HG03039 (cell line): Measurements from ENCODE around the gene SPP2.

Experiments
- ATAC-seq: cut with Tn5 transposase; IDR thresholded peaks from one replicate; pipeline ENCODE4 v1.9.1; 2021; ENCODE audit warnings: mild to moderate bottlenecking, moderate library complexity; ENCODE audit not compliant: unreplicated experiment

Gene SPP2

GRCh38 chr2:234050455-234051135, at the start of gene SPP2:
Gene SPP2 (plus strand): TSS chr2:234050702. CDS start chr2:234050787, 85 bp downstream.
- no peak for ATAC-seq

DNA sequence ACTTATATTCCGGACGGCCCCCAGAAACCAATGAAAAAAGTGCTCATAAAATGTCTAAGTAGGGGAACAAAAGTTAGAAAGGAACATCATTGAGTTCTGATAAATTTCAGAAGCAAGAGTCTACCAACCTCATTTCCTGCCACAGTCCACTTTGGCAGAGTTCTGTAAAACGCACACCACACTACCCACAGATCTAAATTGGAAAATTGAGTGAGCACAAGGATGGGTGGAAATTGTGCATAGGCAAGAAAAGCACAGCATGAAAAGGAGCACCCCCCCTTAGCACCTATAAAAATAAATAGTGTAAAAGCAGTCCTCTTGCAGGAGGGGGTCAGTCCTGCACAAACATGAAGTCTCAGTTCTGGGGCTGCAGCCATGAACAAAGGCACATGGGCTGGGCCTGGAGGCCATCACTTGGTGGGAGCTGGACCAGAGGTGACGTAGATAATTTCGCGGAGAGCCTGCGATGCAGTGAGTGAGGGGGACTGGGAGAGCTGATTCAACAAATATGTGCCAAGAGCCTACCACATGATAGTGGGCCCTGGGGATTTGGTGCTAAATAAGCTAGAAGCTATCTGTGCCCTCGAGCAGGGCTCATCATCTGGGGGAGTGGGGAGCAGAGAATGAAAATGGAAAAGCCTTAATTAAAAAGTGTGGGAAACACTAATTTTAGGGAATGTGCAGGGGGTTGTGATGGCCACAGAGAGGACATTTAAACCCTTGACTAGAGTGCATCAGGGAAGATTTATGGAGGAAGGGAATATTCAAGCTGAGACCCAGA, 48.9 kb upstream of the SPP2 start:
- no peak for ATAC-seq

GRCh38 chr2:234002281-234002680, 48.2 kb upstream of the SPP2 start:
- no peak for ATAC-seq

GRCh38 chr2:234003972-234004617, 46.4 kb upstream of the SPP2 start:
- no peak for ATAC-seq

DNA sequence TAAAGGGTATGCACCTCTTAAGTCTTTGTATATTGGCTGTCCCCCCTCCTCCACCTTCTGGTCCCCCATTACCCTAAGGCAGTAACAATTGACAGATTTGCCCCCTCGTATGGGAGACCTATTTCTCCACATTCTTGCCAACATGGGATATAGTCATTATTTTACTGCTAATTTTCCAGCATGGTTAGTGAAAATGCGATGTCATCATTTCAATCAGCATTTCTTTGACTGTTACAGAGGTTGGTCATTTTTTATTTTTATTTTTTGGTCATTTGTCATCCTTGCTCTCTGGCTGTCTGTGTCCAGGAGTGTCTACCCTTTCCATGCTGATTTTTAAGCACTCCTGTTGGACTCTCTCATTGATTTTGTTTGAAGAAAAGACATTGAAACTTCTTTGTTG, 45.4 kb upstream of the SPP2 start:
- ATAC-seq, result no peak

GRCh38 chr2:234006501-234006900, 44.0 kb upstream of the SPP2 start:
- ATAC-seq, result no peak

GRCh38 chr2:234014427-234014826, 36.1 kb upstream of the SPP2 start:
- ATAC-seq, result no peak

GRCh38 chr2:234015861-234016260, 34.6 kb upstream of the SPP2 start:
- no peak for ATAC-seq

- no peak for ATAC-seq
Observed at GRCh38 chr2:234019896-234020295, 30.6 kb upstream of the SPP2 start.

- ATAC-seq, result no peak
Observed at GRCh38 chr2:234020332-234020731, 30.2 kb upstream of the SPP2 start.

DNA sequence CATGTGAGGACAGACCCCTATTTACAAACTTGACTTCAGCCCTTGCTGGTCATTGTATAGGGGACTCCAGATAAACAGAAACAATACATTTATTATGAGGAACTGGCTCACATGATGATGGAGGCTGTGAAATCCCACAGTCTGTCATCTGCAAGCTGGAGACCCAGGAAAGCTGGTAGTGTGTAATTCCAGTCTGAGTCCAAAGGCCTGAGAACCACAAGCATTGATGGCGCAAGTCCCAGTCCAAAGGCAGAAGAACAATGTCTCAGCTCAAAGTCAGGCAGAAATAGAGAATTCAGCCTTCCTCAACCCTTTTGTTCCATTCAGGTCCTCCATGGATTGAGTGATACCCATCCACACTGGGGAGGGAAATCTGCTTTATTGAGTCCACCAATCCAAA, 28.1 kb upstream of the SPP2 start:
- ATAC-seq, result no peak

- ATAC-seq, result no peak
Observed at GRCh38 chr2:234024304-234024703, 26.2 kb upstream of the SPP2 start.

GRCh38 chr2:234025466-234025865, 25.0 kb upstream of the SPP2 start:
- ATAC-seq, result no peak

DNA sequence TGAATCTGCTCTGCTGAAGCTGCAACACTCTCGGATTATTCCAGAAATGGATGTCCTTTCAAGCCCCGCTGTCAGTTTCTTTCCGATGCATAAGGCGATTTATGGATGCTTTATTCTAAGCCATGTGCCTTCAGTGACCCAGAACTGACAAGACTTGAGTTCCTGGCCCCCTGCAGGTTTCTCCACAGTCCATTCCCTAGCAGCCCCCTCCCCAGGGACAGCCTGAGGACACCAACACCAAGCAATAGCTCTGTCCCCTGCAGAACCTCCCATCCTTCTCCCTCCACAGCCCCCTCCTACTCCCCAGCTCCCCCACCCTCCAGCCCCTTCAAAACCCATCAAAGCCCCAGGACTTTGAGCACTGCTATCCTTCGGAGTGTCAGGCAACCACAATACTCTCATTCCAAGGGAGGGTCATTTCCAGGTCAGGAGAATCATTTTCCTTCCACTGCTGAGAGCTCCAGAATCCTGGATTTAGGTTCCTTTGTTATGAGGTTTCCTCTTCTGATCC, 24.6 kb upstream of the SPP2 start:
- ATAC-seq, result no peak

DNA sequence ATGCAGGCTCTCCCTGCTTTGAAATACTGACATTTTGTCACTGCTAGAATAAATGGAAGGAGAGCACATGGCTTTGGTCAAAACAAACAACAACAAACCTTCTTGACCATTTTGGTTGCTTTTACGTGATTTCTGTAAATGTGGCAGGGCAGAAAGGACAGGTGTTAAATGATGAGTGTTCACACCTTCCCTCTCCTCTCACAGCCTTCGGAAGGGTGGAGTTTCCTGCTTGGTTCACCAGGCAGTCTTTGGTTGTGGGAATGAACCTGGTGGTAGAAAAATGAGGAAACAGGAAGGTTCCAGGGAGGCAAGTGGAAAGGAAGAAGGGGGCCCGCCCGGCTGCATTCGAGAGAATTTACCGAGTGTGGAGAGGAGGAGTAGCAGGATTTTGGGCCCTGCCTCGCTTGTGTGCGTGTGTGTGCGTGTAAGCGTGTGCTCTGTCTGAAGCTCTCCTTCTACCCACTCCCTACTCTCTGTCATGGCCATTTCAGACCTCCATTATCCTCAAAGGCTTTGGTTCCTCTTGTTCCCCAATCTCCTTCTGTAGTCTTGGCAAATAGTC, 23.7 kb upstream of the SPP2 start:
- ATAC-seq, result no peak

DNA sequence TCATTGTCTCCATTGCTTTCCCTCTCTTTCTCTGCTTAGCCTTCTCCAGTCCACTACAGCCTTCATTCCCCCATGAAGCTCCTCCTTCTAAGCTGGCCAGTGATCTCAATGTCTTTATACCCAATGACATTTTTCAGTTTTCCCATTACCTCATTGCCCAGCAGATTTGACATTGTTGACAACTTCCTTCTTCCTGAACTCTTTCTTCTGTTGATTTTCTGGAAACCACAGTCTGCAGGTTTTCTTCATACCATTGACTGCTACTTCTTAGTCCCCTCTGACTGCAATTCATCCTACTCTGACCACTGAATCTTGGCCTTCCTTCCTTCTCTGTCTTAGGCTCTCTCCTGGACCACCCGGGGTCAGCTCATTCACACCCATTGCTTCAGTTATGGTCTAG, 22.9 kb upstream of the SPP2 start:
- ATAC-seq, result no peak

DNA sequence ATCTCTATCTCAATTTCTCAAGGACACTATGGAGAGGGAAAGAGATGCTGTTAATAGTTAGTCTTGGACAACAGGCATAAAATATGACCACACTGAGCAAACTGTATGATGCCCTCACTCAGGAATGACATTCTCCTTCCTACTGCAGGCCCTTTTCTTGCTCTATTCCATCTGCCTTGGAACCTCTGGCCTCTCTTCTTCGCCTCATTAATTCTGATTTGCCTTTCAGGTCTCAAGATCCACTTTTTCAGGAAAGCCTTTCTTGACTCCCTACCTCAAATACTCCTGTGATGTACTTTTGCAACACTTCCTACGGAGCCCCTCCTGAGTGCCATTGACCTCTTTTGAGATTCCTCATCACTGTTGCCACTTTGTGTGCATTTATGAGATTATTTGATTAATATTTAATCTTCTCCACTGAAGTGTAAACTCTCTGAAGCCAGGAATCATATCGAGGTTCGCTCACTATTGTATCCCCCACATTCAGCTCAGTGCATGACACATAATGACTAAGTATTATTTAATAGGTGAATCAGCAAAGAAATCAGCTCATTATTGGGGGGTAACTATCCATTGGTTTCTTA, 21.3 kb upstream of the SPP2 start:
- ATAC-seq, result no peak

- no peak for ATAC-seq
Observed at GRCh38 chr2:234031207-234031606, 19.3 kb upstream of the SPP2 start.

DNA sequence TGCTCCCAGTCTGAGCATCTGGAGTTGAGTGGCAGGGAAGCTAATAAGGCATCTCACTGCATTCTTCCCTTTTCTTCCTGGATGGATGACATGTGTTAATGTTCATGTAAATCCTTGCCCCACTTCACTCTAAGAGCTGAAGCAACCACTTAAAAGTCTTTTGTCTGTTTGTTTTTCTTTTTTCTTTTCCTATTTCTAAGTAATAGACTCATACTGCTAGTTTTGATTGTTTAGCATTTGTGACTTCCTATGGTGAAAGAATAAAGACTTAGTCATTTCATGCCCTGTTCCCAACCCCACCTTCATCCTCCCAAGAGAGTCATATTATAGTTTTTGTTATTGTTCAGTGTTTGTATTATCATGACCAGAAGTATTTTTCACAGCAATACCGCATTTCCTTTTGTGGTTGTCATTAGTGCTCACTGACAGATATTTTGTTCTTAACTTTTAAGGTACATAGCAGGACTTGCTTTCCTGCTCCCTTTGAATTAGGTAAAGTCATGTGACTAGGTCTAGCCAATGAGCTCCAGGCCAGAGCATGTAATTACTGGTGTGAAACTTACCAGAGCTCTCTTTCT, 18.1 kb upstream of the SPP2 start:
- no peak for ATAC-seq

DNA sequence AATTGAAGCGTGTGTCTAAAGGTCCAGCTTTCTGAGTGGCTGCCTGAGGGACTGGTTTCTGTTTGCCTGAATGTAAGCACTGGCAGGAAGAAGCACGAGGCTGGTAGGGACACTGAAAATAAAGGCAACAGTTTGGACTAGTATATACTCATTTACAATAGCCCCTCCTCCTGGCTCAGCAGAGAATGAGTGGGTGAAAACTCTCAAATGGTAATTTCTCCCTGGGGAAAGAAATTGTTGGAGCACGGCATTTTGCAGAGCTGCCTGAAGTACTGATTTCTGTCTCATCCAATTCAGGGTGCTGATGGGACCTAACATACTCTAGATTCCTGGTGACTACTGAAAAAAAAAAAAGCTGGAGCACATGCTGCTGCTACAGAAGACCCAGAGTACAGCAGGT, 17.3 kb upstream of the SPP2 start:
- no peak for ATAC-seq

DNA sequence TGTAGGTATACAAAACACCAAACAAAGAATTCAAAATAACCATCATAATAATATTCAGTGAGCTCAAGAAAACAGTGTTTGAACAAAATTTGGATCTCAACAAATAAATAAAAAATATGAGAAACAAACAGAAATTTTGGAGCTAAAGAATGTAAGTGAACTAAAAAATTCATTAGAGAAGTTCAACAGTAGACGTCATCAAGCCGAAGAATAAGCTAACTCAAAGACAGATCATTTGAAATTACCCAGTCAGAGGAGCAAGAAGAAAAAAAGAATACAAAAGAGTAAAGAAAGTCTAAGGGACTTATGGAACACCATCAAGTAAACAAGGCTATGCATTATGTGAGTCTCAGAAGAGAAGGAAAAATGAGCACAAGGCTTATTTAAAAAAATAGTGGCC, 16.6 kb upstream of the SPP2 start:
- no peak for ATAC-seq
